Stimulated activated CD8-positive, alpha-beta memory T cell treated with anti-CD3 and anti-CD28 coated beads, Interleukin-12 subunit alpha, Interleukin-12 subunit beta, amount 100 ng/mL, for 1 hour (primary cell): ENCODE data around the gene FGR.
"Not testable (repeated sequence)": the region's sequence is repeated elsewhere in the genome, so short reads cannot be mapped to it uniquely, and the experiment has no call there.

Source experiments
- DNase-seq: peaks from one replicate; pipeline ENCODE4 v3.0.0-alpha.2; 2020; ENCODE audit warnings: low read depth

FGR gene

DNA sequence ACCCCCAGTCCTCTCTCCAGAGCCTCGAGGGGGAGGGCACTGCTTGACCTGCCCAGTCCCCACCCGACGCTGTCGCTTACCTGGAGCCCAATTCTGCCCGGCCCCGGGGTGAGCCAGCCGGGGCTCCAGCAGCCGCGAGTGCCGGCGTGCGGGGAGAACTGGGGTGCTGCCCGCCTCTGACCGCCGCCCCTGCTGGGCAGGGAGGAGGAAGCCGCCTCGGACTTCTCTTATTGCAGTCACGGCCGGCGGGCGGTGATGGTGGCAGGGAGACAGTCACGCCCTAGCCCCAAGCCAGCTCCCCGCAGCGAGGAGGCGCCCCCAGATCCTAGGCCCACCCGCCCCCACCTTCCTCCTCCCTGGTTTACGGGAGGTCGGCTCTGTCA lies at the start of gene FGR:
TSS of gene FGR (minus strand) at position 201 of the 383 bp plus-strand sequence. CDS start 11,269 bp downstream, outside the sequence.
- no peak for DNase-seq

DNA sequence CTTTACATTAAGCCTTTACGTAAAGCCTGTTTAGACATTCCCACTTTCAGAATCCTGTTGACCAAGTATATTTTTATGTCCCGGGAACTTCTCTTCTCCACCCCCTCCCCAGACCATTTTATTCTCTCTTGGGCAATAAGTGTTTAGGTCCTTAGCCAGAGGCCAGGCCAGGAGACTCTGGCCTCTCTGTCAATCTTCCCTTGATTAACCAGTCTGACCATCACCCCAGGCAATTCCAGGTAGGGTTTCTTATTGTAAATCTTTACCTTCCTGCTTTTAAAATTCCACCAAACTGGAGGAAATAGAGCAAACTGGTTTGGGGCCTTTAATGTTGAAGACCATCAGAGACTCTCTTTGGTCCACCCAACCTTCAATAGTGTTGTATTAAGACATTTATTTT lies 49.2 kb upstream of the FGR start:
- DNase-seq, result no peak

DNA sequence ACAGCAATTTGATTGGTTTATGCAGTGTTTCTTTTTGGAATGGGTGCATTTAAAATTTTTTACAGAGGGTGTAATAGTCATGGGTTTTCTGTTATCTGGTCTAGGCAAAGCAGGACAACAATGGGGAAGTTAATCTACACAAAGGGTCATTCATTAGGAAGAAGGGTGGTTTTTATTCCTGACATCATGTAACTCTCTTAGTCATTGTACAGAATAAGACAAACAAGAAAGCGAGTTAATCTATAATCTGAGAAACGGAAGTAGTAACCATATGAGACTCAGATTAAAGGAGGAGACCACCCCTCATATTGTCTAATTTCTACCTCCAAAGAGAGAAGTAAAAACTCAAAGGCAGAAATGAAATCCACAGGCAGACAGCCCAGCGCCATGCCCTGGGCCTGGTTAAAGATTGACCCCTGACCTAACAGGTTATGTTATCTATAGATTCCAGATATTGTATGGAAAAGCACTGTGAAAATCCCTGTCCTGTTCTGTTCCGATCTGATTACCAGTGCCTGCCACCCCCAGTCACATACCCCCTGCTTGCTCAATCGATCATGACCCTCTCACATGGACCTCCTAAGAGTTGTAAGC lies 47.5 kb upstream of the FGR start:
- no peak for DNase-seq

DNA sequence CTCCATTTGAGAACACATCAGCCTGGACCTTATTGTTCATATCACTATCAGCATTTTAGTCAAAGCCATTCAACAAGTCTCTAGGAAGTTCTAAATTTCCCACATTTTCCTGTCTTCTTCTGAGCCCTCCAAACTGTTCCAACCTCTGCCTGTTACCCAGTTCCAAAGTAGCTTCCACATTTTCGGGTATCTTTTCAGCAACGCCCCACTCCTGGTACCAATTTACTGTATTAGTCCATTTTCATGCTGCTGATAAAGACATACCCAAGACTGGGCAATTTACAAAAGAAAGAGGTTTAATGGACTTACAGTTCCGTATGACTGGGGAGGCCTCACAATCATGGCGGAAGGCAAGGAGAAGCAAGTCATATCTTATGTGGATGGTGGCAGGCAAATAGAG lies 46.6 kb upstream of the FGR start:
- not testable (repeated sequence) for DNase-seq

DNA sequence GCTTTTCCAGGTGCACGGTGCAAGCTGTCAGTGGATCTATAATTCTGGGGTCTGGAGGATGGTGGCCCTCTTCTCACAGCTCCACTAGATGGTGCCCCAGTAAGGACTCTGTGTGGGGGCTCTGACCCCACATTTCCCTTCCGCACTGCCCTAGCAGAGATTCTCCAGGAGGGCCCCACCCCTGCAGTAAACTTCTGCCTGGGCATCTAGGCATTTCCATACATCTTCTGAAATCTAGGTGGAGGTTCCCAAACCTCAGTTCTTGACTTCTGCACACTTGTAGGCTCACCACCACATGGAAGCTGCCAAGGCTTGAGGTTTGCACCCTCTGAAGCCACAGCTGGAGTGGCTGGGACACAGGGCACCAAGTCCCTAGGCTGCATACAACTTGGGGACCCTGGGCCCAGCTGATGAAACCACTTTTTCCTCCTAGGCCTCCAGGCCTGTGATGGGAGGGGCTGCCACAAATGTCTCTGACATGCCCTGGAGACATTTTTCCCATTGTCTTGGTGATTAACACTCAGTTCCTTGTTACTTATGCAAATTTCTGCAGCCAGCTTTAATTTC lies 45.3 kb upstream of the FGR start:
- not testable (repeated sequence) for DNase-seq

DNA sequence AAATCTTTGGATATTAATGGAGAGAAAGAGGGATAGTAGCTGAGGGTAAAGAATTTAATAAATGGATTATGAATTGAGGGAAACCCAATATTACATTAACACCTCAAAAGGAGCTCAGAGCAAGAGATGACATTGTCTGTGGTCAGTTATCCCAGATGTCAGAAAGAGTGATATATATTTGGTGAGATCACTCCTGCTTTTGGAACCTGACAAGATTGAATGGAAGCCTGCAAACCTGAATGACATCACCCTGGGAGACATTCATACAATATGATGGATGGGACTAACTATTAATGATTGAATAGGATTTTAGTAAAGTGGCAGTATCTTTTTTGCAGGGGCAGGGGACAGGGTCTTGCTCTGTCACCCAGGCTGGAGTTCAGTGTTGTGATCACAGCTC lies 43.8 kb upstream of the FGR start:
- DNase-seq, result no peak

DNA sequence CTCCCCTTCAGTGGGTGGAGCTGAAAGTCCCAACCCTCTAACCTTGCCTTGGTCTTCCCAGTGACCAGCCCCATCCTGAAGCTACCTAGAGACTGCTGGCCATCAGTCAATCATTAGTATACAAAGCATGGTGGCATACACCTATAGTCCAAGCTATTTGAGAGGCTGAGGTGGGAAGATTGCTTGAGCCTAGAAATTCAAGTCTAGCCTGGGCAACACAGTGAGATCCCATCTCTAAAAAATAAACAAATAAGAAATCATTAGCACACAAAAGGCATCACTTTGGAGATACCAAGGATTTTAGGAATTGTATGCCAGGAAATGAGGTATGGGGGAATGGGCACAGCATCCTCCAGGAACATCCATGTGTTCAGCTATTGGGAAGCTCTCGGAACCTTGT lies 41.4 kb upstream of the FGR start:
- no peak for DNase-seq

DNA sequence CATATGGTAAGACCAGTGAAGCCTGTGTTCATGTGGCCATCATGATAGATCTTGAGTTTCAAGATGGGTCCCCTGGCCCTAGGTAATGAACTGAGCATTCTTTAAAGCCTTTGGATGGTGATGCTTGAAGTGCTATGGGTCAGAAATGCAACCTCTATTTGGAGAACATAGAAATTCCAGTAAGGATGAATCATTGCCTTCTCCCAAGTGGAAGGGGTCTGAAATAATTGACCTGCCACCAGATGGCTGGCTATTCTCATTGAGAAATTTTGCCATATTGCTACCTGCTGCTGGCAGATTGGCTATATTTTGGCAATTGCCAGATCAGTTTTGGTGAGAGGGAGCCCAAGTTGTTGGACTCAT lies 37.7 kb upstream of the FGR start:
- DNase-seq, result no peak

DNA sequence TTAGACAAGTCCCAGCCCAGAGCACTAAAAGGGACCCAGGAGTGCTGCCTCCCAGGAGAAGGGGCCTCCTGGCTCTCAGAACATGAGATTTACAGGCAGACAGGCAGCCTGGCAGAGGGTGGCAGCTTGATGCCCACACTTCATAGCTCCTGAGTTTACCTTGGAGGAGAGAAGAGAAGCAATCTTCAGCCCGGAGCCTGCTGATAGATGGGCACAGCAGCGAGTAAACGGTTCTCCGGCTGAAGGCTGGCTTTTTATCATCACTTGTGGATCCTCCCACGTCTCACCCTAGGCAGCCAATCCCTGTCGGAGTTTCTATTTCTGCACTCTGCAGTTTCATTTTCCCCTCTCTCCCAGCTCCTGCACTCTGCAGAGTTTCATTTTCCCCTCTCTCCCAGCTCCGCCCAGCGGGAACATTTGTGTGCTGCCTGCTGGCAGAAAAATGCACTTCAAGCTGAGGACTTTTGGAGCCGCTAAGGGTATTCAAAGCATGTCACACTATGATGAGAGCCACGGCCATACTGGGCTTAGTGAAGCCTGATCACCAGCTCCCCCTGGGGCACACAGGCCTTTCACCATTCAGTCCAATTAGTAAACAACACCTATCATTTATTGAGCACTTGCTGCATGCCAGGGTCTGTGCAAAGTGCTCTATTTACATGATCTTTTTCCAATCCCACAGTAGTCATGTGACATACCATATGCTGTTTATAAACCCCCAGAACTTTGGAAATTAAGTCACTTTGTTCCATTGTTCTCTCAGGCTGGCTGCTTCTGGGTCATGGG lies 37.2 kb upstream of the FGR start, which contains the start of gene IFI6:
TSS of gene IFI6 (minus strand) at position 229 of the 786 bp plus-strand sequence. CDS start 2,878 bp downstream, outside the sequence.
- DNase-seq, result peak; percentile 57

DNA sequence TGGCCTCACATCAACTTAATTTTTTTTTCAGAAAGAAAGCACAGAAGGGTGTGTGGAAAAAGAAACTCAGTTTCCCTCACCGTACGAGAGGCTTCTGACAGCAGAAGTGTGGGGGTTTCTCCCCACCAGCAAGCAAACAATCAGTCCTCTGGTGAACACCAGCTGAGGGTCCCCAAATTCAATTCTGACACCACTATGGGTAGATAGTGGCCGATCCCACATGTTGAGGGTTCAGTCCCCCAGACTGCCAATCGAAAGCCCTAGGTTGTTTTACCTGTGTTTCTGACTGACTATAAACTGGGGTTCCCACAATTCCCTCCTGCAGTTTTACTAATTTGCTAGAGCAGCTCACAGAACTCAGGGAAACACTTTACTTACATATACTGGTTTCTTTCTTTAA lies 34.9 kb upstream of the FGR start:
- DNase-seq, result no peak

DNA sequence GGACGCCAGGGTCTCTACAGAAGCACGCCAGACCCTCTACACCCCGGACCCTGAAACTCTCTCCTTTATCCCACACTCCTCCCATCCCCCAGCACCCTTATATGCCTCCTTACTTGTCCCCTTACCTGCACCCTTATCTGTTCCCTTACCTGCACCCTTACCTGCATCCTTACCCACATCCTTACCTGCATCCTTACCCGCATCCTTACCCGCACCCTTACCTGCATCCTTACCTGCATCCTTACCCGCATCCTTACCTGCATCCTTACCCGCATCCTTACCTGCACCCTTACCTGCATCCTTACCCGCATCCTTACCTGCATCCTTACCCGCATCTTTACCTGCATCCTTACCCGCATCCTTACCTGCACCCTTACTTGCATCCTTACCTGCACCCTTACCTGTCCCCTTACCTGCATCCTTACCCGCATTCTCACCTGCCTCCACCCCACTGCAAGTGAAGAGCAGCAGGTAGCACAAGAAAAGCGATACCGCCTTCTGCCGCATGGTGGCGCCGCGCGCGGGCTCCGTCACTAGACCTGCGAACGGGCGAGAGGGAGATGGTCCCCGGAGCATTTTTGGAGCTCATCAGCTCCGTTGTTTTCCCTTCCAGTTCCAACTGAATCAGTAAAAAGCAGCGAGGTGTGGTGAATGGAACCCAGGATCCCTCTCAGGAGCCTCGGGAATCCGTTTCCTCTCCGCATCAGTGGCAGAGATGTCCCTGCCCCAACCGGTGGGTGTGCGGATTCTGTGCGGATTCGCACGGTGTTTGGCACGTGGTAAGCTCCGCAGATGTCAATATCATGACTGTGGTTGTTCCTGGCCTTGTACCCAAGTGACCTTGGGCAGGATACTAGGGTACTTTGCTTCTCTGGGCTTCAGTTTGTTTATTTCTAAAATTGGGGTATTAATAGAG lies 34.1 kb upstream of the FGR start:
- DNase-seq, result peak; percentile 79

DNA sequence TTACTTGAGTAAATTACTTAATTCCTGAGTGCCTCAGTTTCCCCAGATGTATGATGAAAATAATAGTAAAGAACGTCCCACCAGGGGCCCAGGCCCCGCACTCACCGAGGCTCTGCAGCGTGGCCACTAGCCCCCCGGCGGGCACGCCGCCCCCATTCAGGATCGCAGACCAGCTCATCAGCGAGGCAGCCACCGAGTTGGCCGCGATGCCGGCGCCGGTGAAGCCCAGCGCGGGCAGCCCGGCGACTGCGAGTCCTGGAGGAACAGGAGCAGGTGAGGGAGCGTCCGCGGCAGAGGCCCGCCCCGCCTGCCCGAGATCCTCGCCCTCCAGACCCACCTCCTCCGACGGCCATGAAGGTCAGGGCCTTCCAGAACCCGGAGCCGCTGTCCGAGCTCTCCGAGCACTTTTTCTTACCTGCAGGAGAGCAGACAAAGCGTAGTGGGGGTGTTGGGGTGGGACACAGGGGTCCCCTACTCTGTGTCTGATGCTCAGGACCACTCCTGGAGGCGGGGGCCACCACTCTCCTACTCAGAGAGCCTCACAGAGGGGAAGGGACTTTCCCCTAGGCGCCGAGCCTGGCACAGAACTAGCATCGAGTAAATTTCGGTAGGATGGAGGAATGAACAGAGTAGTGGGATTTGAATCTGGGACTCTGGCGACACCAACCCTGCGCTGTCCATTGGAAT lies 33.3 kb upstream of the FGR start:
- DNase-seq, result no peak

DNA sequence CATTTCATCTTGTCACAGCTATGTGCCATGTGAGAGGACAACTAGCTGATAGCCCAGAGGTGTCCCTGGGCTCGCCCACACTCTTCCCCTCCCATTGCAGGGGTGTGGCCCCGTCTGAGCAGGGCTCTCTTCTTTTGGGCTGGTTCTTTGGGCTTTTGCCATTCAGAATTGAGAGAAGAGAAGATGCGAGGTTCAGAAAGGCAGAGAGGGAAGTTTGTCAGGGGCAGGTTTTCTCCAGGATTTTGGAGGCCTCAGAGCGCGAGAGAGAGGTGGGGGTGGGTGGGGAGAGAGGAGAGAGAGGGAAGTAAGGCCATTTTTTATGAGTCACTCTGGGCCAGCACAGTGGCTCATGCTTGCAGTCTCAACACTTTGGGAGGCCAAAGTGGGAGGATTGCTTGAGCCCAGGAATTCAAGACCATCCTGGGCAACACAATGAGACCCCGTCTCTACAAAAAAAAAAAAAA lies 31.8 kb upstream of the FGR start:
- no peak for DNase-seq

DNA sequence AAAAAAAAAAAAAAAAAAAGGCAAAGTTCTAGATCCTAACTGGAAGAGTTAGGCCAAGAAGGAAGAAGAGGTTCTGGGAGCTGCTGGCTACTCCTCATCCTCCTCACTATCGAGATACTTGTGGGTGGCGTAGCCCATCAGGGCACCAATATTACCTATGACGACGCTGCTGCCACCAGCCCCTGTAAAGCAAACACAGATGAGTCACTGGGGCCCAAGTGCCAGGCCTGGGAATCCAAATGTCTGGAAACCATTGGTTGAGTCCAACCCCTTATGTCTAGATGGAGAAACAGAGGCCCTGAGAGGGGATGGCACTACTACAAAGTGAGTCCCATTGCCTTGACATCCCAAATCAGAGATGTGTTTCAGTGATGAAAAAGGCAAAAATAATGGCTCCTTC lies 31.3 kb upstream of the FGR start:
- DNase-seq, result no peak

DNA sequence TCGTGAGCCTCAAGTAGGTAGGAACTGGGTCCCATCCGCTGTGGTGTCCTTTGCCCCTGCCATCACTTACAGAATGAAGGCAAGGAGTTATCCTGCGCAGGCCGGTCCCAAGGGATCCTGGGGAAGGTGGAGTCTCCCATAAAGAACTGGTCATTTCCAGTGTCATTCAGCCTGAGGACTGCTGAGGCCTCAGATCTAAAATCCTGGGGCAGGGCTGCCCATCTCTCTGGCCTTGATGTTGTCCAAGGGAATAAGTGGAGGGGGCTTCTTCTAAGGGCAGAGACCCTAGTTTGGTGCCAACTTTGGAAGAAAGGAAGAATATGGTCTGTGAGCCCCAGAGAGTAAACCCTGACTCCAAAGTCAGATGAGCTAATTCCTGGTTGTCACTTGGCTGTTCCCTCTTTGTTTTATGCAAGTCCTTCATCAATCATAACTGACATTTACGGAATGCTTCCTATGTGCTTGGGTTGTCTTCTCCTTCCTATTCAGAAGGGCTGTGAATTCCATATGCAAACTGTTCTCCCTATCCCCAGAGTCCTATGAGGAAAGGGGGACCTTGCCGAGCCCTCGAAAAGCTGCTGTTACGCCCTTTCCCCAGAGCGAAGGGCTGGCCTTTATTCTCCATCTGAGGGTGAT lies 30.1 kb upstream of the FGR start:
- DNase-seq, result no peak

DNA sequence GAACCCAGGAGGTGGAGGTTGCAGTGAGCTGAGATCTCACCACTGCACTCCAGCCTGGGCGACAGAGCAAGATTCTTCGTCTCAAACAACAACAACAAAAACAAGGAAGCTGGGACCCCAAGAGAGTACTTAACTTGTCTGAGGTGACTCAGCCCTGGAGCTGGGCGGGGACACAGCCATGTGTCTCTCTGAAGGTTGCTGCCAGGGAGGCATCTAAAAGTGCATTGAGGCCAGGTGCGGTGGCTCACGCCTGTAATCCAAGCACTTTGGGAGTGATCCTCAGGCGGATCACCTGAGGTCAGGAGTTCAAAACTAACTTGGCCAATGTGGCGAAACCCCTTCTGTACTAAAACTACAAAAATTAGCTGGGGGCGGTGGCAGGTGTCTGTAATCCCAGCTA lies 29.3 kb upstream of the FGR start:
- no peak for DNase-seq

DNA sequence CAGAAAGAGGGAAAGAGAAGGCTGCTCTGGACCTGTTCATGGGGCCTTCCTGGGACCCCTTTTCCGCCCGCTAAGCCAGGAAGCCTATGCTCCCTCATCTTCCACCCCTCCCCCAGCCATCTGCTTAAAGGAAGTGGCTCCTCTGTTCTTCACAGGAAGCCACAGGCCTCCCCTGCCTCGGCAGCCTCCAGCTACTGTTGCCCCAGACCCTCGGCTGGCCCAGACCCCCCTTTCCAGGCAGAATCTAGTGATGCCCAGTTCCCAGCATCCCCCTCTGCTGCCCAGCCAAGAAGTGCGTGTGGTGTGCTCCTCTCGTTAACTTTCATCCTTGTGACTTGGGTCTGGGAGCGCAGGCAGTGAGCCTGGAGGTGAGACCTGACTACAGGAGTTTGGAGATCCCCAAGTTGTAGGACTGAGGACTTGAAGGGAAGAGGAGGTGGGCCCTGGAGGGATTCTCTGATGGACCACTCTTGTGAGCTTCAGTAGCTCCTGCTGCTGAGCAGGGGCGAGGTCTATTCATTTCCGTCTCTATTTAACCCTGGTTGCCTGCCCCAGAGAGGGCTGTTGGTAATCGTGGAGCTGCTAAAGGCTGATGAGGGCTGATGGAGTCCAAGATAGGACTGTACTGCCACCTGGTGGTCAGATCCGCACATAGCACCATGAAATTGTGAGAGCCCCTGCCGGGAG lies 27.9 kb upstream of the FGR start:
- DNase-seq, result peak; percentile 86

DNA sequence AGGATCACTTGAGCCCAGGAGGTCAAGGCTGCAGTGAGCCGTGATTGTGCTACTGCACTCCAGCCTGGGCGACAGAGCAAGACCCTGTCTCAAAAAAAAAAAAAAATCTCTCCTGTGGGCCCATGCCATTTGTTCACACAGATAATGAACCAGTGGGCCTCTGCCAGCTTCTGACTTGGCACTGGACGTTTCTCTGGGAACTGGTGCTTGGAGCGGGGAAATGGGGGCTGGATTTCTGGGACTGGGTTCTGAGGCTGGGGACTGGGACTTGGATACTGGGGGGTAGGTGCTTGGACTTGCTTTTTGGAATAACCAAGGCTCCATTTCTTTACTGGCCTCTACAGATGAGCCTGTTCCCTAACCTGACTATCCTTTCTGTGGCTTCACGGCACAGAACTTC lies 27.3 kb upstream of the FGR start:
- no peak for DNase-seq

DNA sequence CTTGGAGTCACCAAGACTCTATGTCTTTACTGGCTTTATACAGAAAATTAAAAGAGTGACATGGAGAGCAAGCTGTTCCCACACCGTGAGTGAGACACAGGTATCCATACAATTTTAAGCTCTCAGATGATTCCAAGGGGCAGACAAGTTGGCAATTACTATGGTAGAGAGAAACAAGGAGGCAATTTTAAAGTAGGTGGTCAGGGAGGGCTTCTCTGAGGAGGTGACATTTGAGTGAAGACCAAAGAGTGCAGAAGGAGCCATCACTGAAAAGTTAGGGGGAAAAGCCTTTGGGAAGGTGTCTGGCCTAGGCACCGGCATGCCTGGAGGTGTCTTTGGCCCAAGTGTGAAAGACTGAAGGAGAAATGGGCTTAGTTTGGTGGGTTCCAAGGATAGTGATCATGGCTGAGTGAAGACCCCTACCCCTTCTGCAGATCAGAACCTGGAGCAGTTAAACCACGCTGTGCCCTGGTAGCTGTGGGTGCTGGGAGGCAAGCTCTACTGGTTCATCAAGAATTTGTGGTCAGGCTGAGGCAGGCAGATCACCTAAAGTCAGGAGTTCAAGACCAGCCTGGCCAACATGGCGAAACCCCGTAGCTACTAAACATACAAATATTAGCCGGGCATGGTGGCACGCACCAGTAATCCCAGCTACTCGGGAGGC lies 26.6 kb upstream of the FGR start:
- DNase-seq, result no peak

DNA sequence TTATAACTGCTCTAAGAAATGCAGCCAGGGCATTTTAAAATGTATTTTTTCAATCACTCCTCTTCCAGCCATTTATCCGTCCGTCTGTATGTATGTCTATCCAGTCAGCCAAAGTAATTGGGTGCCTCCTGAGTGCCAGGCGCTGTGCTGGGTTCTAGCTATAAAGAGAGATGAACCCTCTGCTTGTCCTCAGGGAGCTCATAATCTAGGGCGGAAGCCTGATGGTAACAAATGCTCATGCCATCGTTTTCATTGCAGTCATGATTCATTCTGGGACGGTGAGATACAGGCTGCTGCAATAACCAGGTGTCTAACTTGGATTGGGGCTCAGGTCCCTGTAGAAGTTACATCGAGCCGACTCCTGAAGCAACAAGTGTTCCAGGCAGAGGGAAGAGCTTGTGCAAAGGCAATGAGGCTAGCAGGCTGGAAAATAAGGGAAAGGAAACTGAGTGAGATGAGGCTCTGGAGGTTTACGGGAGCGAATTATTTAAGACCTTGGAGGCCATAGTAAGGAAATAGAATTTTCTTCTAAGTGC lies 25.4 kb upstream of the FGR start:
- no peak for DNase-seq
